ENCODE results near the gene STKLD1. TPM values are rescaled to one million over a fixed set of nuclear protein-coding genes. Genes with fewer than 3 reads are reported as not detected.

Gene STKLD1
- total and polyA plus RNA-seq, 9 of the 15 experiments (the other 6 are each of a cell fraction or from before 2014, with no cell fraction given): 0.10 to 0.65 (median 0.33) TPM; not detected in 2

- TF ChIP-seq TSC22D4 (tag; IDR thresholded peaks at IDR 0.05): no peak
- TF ChIP-seq ZNF24 (IDR thresholded peaks at IDR 0.05): no peak
- no peak for TF ChIP-seq STAT6 (CRISPR knock-in tag; IDR thresholded peaks at IDR 0.05)
- no peak; the same call in 1 of the 2 replicates for TF ChIP-seq RBFOX2 (IDR thresholded peaks at IDR 0.05; ENCODE audit: low read depth, low read length)
- no peak for TF ChIP-seq E2F4 (CRISPR knock-in tag; IDR thresholded peaks at IDR 0.05; ENCODE audit: low read depth)
- TF ChIP-seq ZBTB1 (CRISPR knock-in tag; IDR thresholded peaks at IDR 0.05; ENCODE audit: borderline replicate concordance, low read depth): no peak
- no peak for TF ChIP-seq BCLAF1 (IDR thresholded peaks at IDR 0.05; ENCODE audit: borderline replicate concordance in 1 of 2, control insufficient read depth in 1 of 2, low read depth in 2 of 2, low read length in 1 of 2)
- TF ChIP-seq ZNF165 (CRISPR knock-in tag; IDR thresholded peaks at IDR 0.05; ENCODE audit: borderline replicate concordance): no peak
- TF ChIP-seq KLF1 (tag; IDR thresholded peaks at IDR 0.05): no peak
- TF ChIP-seq USF1 (CRISPR knock-in tag; IDR thresholded peaks at IDR 0.05): no peak
- TF ChIP-seq AFF4 (CRISPR knock-in tag; IDR thresholded peaks at IDR 0.05): 0 out of 2 replicates have a peak, but pooled peaks have one; percentile 3
- TF ChIP-seq GATAD2B (IDR thresholded peaks at IDR 0.05; ENCODE audit: borderline replicate concordance): no peak
- peak; percentile 31; the same call in 1 of the 2 replicates for TF ChIP-seq FOSL1 (tag; conservative IDR thresholded peaks at IDR 0.05)
Observed at GRCh38 chr9:133375116-133375723, 946 bp upstream of the STKLD1 start (continued).

Data from K562 (cell line).